Esophagus squamous epithelium (tissue), 5 donors: Measurements from ENCODE around the gene SUSD4. TPM values are rescaled to one million over a fixed set of nuclear protein-coding genes. Genes with fewer than 3 reads are reported as not detected.

Source experiments
- DNase-seq: peaks from one replicate; lab custom pipeline; 2025; lab: John Stamatoyannopoulos, UW
- H3K27ac ChIP-seq, 4 donors: fragments of 200-600 bp; sonication (generic); one replicate each; pipeline ENCODE4 v1.5.1; 2016 to 2019; ENCODE audit warnings: mild to moderate bottlenecking in 1 of 4
- H3K27me3 ChIP-seq, 4 donors: fragments of 200-600 bp; sonication (generic); 1 replicate in 3 of 4; 2 replicates in 1 of 4; pipeline versions ENCODE4 v1.5.1 to v1.6.0; 2017 to 2021; ENCODE audit warnings: antibody characterized with exemption in 1 of 4
- H3K36me3 ChIP-seq, 3 donors: fragments of 200-600 bp; sonication (generic); one replicate each; pipeline ENCODE4 v1.5.1; 2016 to 2019
- H3K4me1 ChIP-seq, 3 donors: fragments of 200-600 bp; sonication (generic); one replicate each; pipeline ENCODE4 v1.5.1; 2017 to 2019
- H3K4me3 ChIP-seq, 4 donors: fragments of 200-600 bp; sonication (generic); 1 replicate in 3 of 4; 2 replicates in 1 of 4; pipeline ENCODE4 v1.5.1; 2016 to 2019; ENCODE audit warnings: mild to moderate bottlenecking in 2 of 4, moderate library complexity in 1 of 4
- H3K9me3 ChIP-seq, 3 donors: fragments of 200-600 bp; sonication (generic); one replicate each; pipeline ENCODE4 v1.5.1; 2016 to 2019
- CTCF ChIP-seq, 6 experiments: fragments of 450-650 bp in 4 of 6; fragments of 200-600 bp in 2 of 6; sonication (generic) in 2 of 6; IDR thresholded peaks; one replicate each; pipeline ENCODE4 v1.5.1; 2016 to 2019; ENCODE audit warnings: antibody characterized with exemption in 6 of 6, mild to moderate bottlenecking in 4 of 6, moderate library complexity in 4 of 6
- POLR2A ChIP-seq, 4 donors: fragments of 450-650 bp; IDR thresholded peaks; one replicate each; pipeline ENCODE4 v1.6.1; 2017; ENCODE audit warnings: antibody characterized with exemption in 4 of 4, mild to moderate bottlenecking in 4 of 4, moderate library complexity in 3 of 4
- WGBS, 2 donors: methylation state at CpG; one replicate each; pipeline ENCODE4 v1.1.5; 2018; 5-methylcytosine and 5-hydroxymethylcytosine counted together
- intact Hi-C: fragments of 100-400 bp; cut with DNase I; formaldehyde crosslinking; loops from one replicate; pipeline ENCODE4 v1.15.0; 2022
- total RNA-seq, 4 donors: library from RNA; depleted of rRNA; stranded (reverse); fragments of >200 nt; gene quantifications; one replicate each; pipeline ENCODE4 v1.1.0, GENCODE V29; 2016
- donor health status: DM: yes; HTN: yes; CAD: no.

Gene SUSD4
- total RNA-seq, 4 donors from 2014 or later = 42.7 to 50.6 (median 46.5) TPM

GRCh38 chr1:223319905-223320580 is 43.9 kb downstream of the SUSD4 start:
- no peak for TF ChIP-seq CTCF (IDR thresholded peaks at IDR 0.05)
- no peak for TF ChIP-seq POLR2A (IDR thresholded peaks at IDR 0.05)
- intact Hi-C loops = no loop called here
- no peak for DNase-seq
- Histone ChIP-seq H3K4me1 (peaks cover 8 to 19% (median 10%) of the 10 kb centered on the region in 3 donors), H3K4me3 (no peak overlapping the region), H3K36me3 (no peaks in the 10 kb centered on the region), H3K27me3 (peaks cover 0 to 4% (median 0%) of the 10 kb centered on the region in 4 donors), H3K27ac (peak overlapping the region; percentile 61 to 83 (median 75)), H3K9me3 (no peaks in the 10 kb centered on the region)
- WGBS, 2 donors = 46 to 54% methylated on average over 10 to 11 of the region's 11 CpGs

- no peak for TF ChIP-seq CTCF (IDR thresholded peaks at IDR 0.05)
- TF ChIP-seq POLR2A (IDR thresholded peaks at IDR 0.05) = no peak
- Histone ChIP-seq H3K36me3 (no peaks in the 10 kb centered on the region), H3K4me3 (no peak overlapping the region), H3K4me1 (peaks cover 8 to 19% (median 10%) of the 10 kb centered on the region in 3 donors), H3K27me3 (peaks cover 0 to 4% (median 0%) of the 10 kb centered on the region in 4 donors), H3K9me3 (no peaks in the 10 kb centered on the region), H3K27ac (peak overlapping the region; percentile 61 to 83 (median 75))
- intact Hi-C loops = no loop called here
- DNase-seq = no peak
- 34 to 49% methylated on average over 3 of the region's 3 CpGs for WGBS, 2 donors
Measured at GRCh38 chr1:223319398-223319797, 44.6 kb downstream of the SUSD4 start.

GRCh38 chr1:223316082-223316481 is 47.9 kb downstream of the SUSD4 start:
- TF ChIP-seq CTCF (IDR thresholded peaks at IDR 0.05) = no peak
- TF ChIP-seq POLR2A (IDR thresholded peaks at IDR 0.05) = no peak
- Histone ChIP-seq H3K4me1 (peaks cover 8 to 15% (median 10%) of the 10 kb centered on the region in 3 donors), H3K36me3 (no peaks in the 10 kb centered on the region), H3K4me3 (no peak overlapping the region), H3K27me3 (peaks cover 0 to 4% (median 0%) of the 10 kb centered on the region in 4 donors), H3K9me3 (no peaks in the 10 kb centered on the region), H3K27ac (no peak overlapping the region)
- 93 to 97% methylated on average over 2 to 3 of the region's 3 CpGs for WGBS, 2 donors
- DNase-seq = no peak
- intact Hi-C loops = no loop called here

- H3K27ac ChIP-seq = no peak overlapping the region
- no peaks in the 10 kb centered on the region for H3K9me3 ChIP-seq
- TF ChIP-seq POLR2A (IDR thresholded peaks at IDR 0.05) = no peak
- TF ChIP-seq CTCF (IDR thresholded peaks at IDR 0.05) = no peak
- DNase-seq = no peak
- H3K36me3 ChIP-seq = no peaks in the 10 kb centered on the region
- peaks cover 6 to 11% (median 10%) of the 10 kb centered on the region in 3 donors for H3K4me1 ChIP-seq
- no peak overlapping the region for H3K4me3 ChIP-seq
- intact Hi-C loops = no loop called here
- WGBS, 2 donors = 56 to 70% methylated on average over 2 of the region's 2 CpGs
- H3K27me3 ChIP-seq = peaks cover 0 to 4% (median 0%) of the 10 kb centered on the region in 4 donors
Measured at GRCh38 chr1:223315665-223316064, 48.3 kb downstream of the SUSD4 start.

- no peak overlapping the region for H3K4me3 ChIP-seq
- no peaks in the 10 kb centered on the region for H3K4me1 ChIP-seq
- H3K27me3 ChIP-seq = no peaks in the 10 kb centered on the region
- DNase-seq = no peak
- intact Hi-C loops = no loop called here
- no peak overlapping the region for H3K27ac ChIP-seq
- no peaks in the 10 kb centered on the region for H3K9me3 ChIP-seq
- TF ChIP-seq POLR2A (IDR thresholded peaks at IDR 0.05) = no peak
- no peak for TF ChIP-seq CTCF (IDR thresholded peaks at IDR 0.05)
- H3K36me3 ChIP-seq = no peaks in the 10 kb centered on the region
Measured at GRCh38 chr1:223313415-223313754, 50.6 kb downstream of the SUSD4 start.
